A549 (cell line): ENCODE data around the gene KLHL15.
"Not testable (repeated sequence)": the region's sequence is repeated elsewhere in the genome, so short reads cannot be mapped to it uniquely, and the experiment has no call there.

Experiments used
- CTCF ChIP-seq: fragments of >200 bp; sonication (Bioruptor Twin); formaldehyde crosslinking; IDR thresholded peaks from 3 replicates; pipeline ENCODE4 v1.5.1; 2016
- HDAC2 ChIP-seq: fragments of 200-600 bp; sonication (generic); IDR thresholded peaks from 2 replicates; pipeline ENCODE4 v1.6.1; 2016
- KDM1A ChIP-seq: fragments of 200-600 bp; sonication (generic); IDR thresholded peaks from 2 replicates; pipeline ENCODE4 v1.6.1; 2016; ENCODE audit warnings: low read depth, mild to moderate bottlenecking
- RCOR1 ChIP-seq: fragments of 150-350 bp; IDR thresholded peaks from 2 replicates; pipeline ENCODE4 v1.6.1; 2014; ENCODE audit warnings: antibody characterized with exemption, low read length, low read depth
- ZNF302 ChIP-seq: fragments of 250-450 bp; sonication (Bioruptor Pico); IDR thresholded peaks from 2 replicates; pipeline ENCODE4 v1.9.0; 2021; ENCODE audit warnings: inconsistent platforms, mild to moderate bottlenecking, moderate library complexity

DNA sequence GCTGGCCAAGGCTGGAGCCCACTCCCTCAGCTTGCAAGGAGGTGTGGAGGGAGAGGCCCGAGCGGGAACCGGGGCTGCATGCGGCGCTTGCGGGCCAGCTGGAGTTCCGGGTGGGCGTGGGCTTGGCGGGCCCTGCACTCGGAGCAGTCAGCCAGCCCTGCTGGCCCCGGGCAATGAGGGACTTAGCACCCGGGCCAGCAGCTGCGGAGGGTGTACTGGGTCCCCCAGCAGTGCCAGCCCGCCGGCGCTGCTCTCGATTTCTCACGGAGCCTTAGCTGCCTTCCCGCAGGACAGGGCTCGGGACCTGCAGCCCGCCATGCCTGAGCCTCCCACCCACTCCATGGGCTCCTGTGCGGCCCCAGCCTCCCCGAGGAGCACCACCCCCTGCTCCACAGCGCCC is 22.7 kb upstream of the KLHL15 start:
- not testable (repeated sequence) for TF ChIP-seq RCOR1, CTCF, HDAC2, KDM1A, ZNF302
